Kidney (tissue), 14 donors: ENCODE results near the gene TCF7L2. TPM values are rescaled to one million over a fixed set of nuclear protein-coding genes. Genes with fewer than 3 reads are reported as not detected.

Source experiments
- DNase-seq, 5 donors: peaks; one replicate each; pipeline ENCODE4 v3.0.0-alpha.2; 2013 to 2020
- FAIRE-seq: peaks from 2 replicates; lab custom pipeline; 2012; peaks lifted over from hg19 to GRCh38; lab: Jason Lieb, UNC
- H3K27ac ChIP-seq, 2 donors: one replicate each; pipeline ENCODE4 v1.7.0; 2013; ENCODE audit warnings: low read depth in 2 of 2, low read length in 2 of 2, inconsistent platforms in 1 of 2
- H3K27me3 ChIP-seq: one replicate; pipeline ENCODE4 v1.7.1; 2013; ENCODE audit warnings: low read length, inconsistent platforms; ENCODE audit not compliant: control insufficient read depth, insufficient read depth
- H3K36me3 ChIP-seq, 3 donors: one replicate each; pipeline versions ENCODE4 v1.7.0 to v1.7.1; 2013; ENCODE audit warnings: low read length in 3 of 3, control low read depth in 1 of 3, inconsistent platforms in 1 of 3; ENCODE audit not compliant: insufficient read depth in 3 of 3, control insufficient read depth in 2 of 3
- H3K4me1 ChIP-seq, 3 donors: one replicate each; pipeline versions ENCODE4 v1.7.0 to v1.7.1; 2013; ENCODE audit warnings: low read length in 3 of 3, inconsistent platforms in 1 of 3, low read depth in 1 of 3; ENCODE audit not compliant: control insufficient read depth in 2 of 3, insufficient read depth in 2 of 3
- H3K4me3 ChIP-seq, 3 donors: one replicate each; pipeline versions ENCODE4 v1.7.0 to v1.8.1; 2013; ENCODE audit warnings: low read length in 3 of 3, control low read depth in 1 of 3, inconsistent platforms in 1 of 3
- H3K9ac ChIP-seq, 3 donors: one replicate each; pipeline versions ENCODE4 v1.7.0 to v1.7.1; 2013; ENCODE audit warnings: low read length in 3 of 3, control low read depth in 1 of 3, inconsistent platforms in 1 of 3
- H3K9me3 ChIP-seq, 3 donors: one replicate each; pipeline versions ENCODE4 v1.7.0 to v1.7.1; 2013; ENCODE audit warnings: low read length in 3 of 3, control low read depth in 1 of 3, inconsistent platforms in 1 of 3; ENCODE audit not compliant: control insufficient read depth in 2 of 3, insufficient read depth in 1 of 3
- CTCF ChIP-seq: IDR thresholded peaks from 3 replicates; pipeline ENCODE4 v1.5.1; 2012; ENCODE audit warnings: mild to moderate bottlenecking, moderate library complexity, borderline replicate concordance; ENCODE audit not compliant: insufficient read depth; ENCODE audit errors: extremely low read depth
- intact Hi-C: fragments of 100-400 bp; cut with DNase I; formaldehyde crosslinking; loops from one replicate; pipeline ENCODE4 v1.11.1; 2022
- polyA plus RNA-seq: library from polyadenylated mRNA; stranded (reverse); fragments of 350-450 nt; fragmentation: Illumina TruSeq; extraction: RNeasy Lipid Tissue Mini Kit (QIAGEN cat#74804); gene quantifications from one replicate; pipeline ENCODE4 v1.2.3, GENCODE V29; 2014; ENCODE audit warnings: low read depth, low replicate concordance; ENCODE audit not compliant: insufficient read depth
- total RNA-seq: library from RNA; stranded (reverse); fragmentation: NEBNext Ultra II Directional; extraction: Animal tissue kit (Norgen Biotek cat#: 25700); gene quantifications from one replicate; pipeline ENCODE4 v1.2.1, GENCODE V29; 2021
- donor health status: control.
- donor health status: control.
- donor health status: control.
- donor health status: control.
- donor health status: control.
- donor health status: DM: yes; HTN: yes; CAD: no.
- donor health status: Normal renal cell carcinoma (clear cell type).

Gene TCF7L2
- total and polyA plus RNA-seq, 2 donors from 2014 or later = 6.5 to 32.4 TPM

DNA sequence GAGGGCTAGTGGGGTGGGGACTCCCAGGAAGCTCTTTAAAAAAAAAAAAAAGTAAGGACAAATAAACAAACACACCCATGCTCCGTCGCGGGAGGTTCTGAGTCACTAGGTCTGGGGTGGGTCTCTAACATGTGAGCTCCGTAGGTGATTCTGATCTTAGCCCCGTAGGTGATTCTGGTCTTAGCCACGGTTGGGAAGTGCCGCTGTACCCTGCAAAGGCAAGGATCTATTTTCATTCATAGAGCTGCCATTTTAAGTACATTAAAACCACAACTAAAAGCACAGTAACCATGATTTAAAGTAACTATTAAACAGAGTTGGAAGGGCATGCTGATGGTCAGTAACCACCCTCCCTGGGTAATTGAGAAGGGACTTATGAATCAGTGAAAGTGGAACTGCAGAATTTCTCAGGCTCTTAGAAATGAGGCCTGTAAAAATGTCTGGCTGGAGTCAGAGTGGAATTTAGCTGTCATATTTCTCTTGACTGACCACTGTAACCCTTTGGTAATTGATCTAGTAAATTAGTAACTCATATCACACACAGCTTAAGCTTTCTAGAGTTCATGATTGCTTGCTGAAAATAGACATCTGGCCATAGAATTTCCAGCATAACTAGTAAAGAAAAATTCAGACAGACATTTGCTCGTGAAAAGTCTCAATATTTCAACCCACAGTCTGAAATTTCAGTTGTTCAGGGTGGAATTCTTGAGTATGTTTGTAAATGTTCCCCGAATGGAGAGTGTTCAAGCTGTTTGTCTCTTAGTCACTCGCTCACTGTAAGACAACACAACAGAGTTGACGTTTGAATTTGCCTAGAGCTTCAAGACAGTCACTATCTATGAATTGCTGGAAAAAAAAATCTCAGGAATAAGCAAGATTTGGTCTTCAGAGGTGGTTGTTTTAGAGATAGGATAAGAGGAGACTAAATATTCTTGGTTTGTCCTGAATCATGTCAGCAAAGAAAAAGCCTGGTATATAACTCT lies 34.2 kb upstream of the TCF7L2 start:
- Histone ChIP-seq H3K9me3 (no peaks in the 10 kb centered on the region), H3K4me1 (peaks cover 4 to 15% (median 5%) of the 10 kb centered on the region in 3 donors), H3K9ac (peak overlapping the region in 1 of 3 donors; percentile 14), H3K4me3 (peak overlapping the region in 1 of 3 donors; percentile 18), H3K36me3 (peaks cover 0 to 2% (median 0%) of the 10 kb centered on the region in 3 donors), H3K27me3 (no peaks in the 10 kb centered on the region), H3K27ac (peak overlapping the region; percentile 9 to 83)
- peak in 4 of 5 donors; percentile 50 to 85 (median 80) for DNase-seq
- intact Hi-C loops = no loop called here
- FAIRE-seq = no peak
- TF ChIP-seq CTCF = no peak

DNA sequence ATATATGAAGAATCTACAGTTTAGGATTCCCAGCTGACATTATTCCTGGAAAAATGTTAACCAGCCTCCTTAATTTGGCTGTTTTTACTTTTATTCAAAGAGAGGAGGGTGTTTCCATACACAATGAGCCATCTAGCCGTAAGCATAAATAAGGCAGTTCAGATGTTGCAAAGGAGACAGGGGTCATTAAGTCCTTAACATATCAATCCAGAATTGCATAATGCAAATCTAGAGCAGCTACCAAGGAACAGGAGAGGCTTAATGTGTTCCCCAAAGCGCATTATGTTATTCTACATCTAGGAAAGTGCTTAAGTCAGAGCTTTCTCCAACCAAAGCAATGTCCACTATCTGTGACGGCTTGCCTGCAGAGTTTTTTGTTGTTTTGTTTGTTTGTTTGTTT lies 32.4 kb upstream of the TCF7L2 start:
- no peak overlapping the region for H3K27ac ChIP-seq
- no peak for TF ChIP-seq CTCF
- DNase-seq (peak in 1 of 5 donors; percentile 31), FAIRE-seq (no peak)
- intact Hi-C loops = no loop called here
- no peak overlapping the region for H3K9ac ChIP-seq
- no peaks in the 10 kb centered on the region for H3K27me3 ChIP-seq
- H3K4me1 ChIP-seq = peaks cover 3 to 8% (median 5%) of the 10 kb centered on the region in 3 donors
- peaks cover 0 to 2% (median 0%) of the 10 kb centered on the region in 3 donors for H3K36me3 ChIP-seq
- H3K9me3 ChIP-seq = no peaks in the 10 kb centered on the region
- no peak overlapping the region for H3K4me3 ChIP-seq

DNA sequence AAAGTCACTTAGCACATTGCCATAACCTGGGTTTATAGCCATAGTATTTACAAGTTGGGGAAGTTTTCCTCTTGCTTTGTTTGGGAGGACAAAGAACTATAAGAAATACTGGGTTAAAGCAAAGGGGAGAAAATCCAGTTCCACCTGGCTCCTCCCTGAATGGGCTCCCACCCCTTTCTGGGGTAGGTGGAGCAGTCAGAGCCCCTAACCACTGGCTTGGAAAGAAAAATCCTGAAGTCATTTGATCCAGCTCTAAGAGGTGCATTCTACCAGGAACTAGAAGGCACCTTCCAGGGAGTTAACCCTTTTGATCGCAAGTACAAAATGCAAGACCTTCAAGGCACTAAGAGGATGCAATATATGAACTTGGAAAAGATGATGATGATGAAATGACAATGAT lies 31.3 kb upstream of the TCF7L2 start:
- peak in 3 of 5 donors; percentile 52 to 75 (median 70) for DNase-seq
- no peak for FAIRE-seq
- Histone ChIP-seq H3K4me1 (peaks cover 3 to 6% (median 5%) of the 10 kb centered on the region in 3 donors), H3K9me3 (no peaks in the 10 kb centered on the region), H3K27ac (no peak overlapping the region), H3K27me3 (no peaks in the 10 kb centered on the region), H3K36me3 (peaks cover 0 to 2% (median 0%) of the 10 kb centered on the region in 3 donors), H3K4me3 (no peak overlapping the region), H3K9ac (no peak overlapping the region)
- TF ChIP-seq CTCF = no peak
- intact Hi-C loops = no loop called here
